NCI-H446 (cell line): ENCODE results near the gene ZACN.

Experiments
- DNase-seq, 2 experiments: peaks; one replicate each; lab custom pipeline; 2025; lab: John Stamatoyannopoulos, UW

ZACN gene

GRCh38 chr17:76082326-76083251 is 3.6 kb downstream of the ZACN start:
- no peak for DNase-seq

GRCh38 chr17:76083536-76084182 is 4.7 kb downstream of the ZACN start:
- no peak for DNase-seq

- no peak for DNase-seq
Observed at GRCh38 chr17:76085066-76085730, 6.2 kb downstream of the ZACN start.

- no peak for DNase-seq
Observed at GRCh38 chr17:76085731-76086366, 6.9 kb downstream of the ZACN start.

- DNase-seq = no peak
Observed at GRCh38 chr17:76086384-76086783, 7.4 kb downstream of the ZACN start.

- no peak for DNase-seq
Observed at GRCh38 chr17:76087531-76087930, 8.5 kb downstream of the ZACN start.

- DNase-seq = no peak
Observed at GRCh38 chr17:76088041-76088867, 9.3 kb downstream of the ZACN start.

GRCh38 chr17:76088868-76089576 is 10.0 kb downstream of the ZACN start:
- DNase-seq = no peak

- no peak for DNase-seq
Observed at GRCh38 chr17:76089680-76090516, 10.9 kb downstream of the ZACN start.

GRCh38 chr17:76090517-76091129 is 11.6 kb downstream of the ZACN start:
- DNase-seq = no peak

- DNase-seq = no peak
Observed at GRCh38 chr17:76091526-76092286, 12.7 kb downstream of the ZACN start.

- DNase-seq = no peak
Observed at GRCh38 chr17:76092526-76093413, 13.8 kb downstream of the ZACN start.

GRCh38 chr17:76094046-76094445 is 15.1 kb downstream of the ZACN start:
- DNase-seq = no peak

- no peak for DNase-seq
Observed at GRCh38 chr17:76095943-76096342, 17.0 kb downstream of the ZACN start.

GRCh38 chr17:76097716-76098295 is 18.8 kb downstream of the ZACN start:
- DNase-seq = no peak

GRCh38 chr17:76102944-76103273 is 23.9 kb downstream of the ZACN start:
- DNase-seq = no peak
